ENCODE results near the gene CREB5.

Gene CREB5

DNA sequence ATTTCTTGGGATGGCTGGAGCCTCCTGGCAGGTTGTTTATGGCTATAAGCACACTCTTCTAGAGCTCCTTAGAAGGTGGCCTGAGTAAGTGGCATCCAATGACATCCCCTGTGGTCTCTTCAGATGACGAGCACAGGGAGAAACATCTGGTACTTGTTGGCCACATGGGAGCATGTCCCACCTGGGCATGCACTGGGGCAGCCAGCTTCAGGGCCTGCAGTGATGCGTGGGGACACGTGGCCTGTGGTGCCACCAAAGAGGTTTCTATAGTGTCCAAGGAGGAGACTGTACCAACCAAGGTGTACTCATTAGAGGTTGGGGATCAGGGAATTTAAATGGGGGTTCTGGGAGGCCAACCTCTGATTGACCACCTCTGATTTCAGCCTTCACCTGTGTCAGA, 420.4 kb downstream of the CREB5 start:
- H3K9me3 ChIP-seq (ENCODE audit: low read length) = no peaks in the 10 kb centered on the region
- H3K9ac ChIP-seq (ENCODE audit: low read length) = no peak overlapping the region
- no peak overlapping the region for H3K4me3 ChIP-seq (ENCODE audit: low read depth in 1 of 2, low read length in 2 of 2)
- H3K27ac ChIP-seq (ENCODE audit: low read depth, low read length) = no peak overlapping the region
- no peaks in the 10 kb centered on the region for H3K36me3 ChIP-seq (ENCODE audit: insufficient read depth, low read length)
- H3K27me3 ChIP-seq (ENCODE audit: control insufficient read depth in 1 of 2, insufficient read depth in 2 of 2, low read length in 2 of 2) = no peaks in the 10 kb centered on the region
- no peaks in the 10 kb centered on the region for H3K4me1 ChIP-seq (ENCODE audit: insufficient read depth, low read length)

DNA sequence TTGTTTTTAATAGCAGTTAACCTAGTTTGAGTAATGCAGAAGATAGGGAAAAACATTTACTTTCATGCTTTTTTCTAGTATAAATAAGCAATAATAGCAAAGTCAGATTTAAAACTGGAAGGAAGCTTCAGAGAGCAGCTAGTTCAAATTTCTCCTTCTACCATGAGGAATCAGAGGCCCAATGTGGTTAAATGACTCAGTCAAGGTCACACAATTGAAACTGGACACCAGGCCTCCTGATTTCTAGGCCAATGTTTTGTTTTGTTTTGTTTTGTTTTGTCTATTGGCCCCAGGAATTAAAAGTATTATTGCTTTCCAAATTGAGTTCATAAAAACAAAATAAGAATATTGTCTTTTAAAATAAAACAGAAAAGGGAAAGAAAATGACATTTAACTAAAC, 423.5 kb downstream of the CREB5 start:
- Histone ChIP-seq H3K27me3 (ENCODE audit: control insufficient read depth in 1 of 2, insufficient read depth in 2 of 2, low read length in 2 of 2) (no peaks in the 10 kb centered on the region), H3K9me3 (ENCODE audit: low read length) (no peaks in the 10 kb centered on the region), H3K27ac (ENCODE audit: low read depth, low read length) (no peak overlapping the region), H3K4me3 (ENCODE audit: low read depth in 1 of 2, low read length in 2 of 2) (no peak overlapping the region), H3K9ac (ENCODE audit: low read length) (no peak overlapping the region), H3K4me1 (ENCODE audit: insufficient read depth, low read length) (no peaks in the 10 kb centered on the region), H3K36me3 (ENCODE audit: insufficient read depth, low read length) (no peaks in the 10 kb centered on the region)

DNA sequence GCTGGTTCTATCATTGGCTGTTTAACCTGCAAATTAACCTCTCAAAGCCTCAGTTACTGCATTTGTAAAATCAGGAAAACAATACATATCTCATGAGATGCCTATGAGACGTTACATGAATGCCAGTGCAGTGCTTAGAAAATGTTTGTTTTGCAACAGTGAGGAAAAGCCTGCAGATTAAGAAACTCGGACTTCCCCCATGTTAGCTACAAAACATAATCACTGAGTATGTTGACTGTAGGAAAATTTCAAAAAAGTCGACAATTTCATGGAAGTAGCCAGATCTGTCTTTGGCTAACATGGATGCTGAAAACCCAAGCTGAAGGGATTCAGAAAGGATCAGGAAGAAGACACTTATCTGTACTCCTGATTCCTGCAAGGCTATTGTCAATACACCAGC, 424.4 kb downstream of the CREB5 start:
- Histone ChIP-seq H3K27me3 (ENCODE audit: control insufficient read depth in 1 of 2, insufficient read depth in 2 of 2, low read length in 2 of 2) (no peaks in the 10 kb centered on the region), H3K4me3 (ENCODE audit: low read depth in 1 of 2, low read length in 2 of 2) (no peak overlapping the region), H3K27ac (ENCODE audit: low read depth, low read length) (no peak overlapping the region)

DNA sequence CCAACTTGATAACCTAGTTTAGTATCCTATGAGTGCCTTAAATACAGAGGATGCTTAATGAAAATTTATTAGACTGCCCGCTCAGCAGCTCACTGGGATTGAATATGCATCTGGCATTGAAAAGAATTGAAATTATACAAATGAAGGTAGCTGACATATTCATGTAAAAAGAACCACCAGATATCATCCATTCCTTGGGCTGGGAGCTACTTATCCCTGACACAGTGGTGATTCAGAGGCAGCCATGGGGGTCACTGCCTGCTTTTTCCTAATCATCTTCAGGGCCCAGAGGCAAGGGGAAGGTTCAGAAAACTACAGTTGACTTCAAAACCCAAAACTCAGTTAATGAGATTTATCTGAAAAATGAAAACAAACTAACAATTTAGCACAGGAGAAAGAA, 424.9 kb downstream of the CREB5 start:
- Histone ChIP-seq H3K27ac (ENCODE audit: low read depth, low read length) (no peak overlapping the region), H3K9ac (ENCODE audit: low read length) (no peak overlapping the region), H3K4me1 (ENCODE audit: insufficient read depth, low read length) (no peaks in the 10 kb centered on the region), H3K9me3 (ENCODE audit: low read length) (no peaks in the 10 kb centered on the region), H3K36me3 (ENCODE audit: insufficient read depth, low read length) (no peaks in the 10 kb centered on the region), H3K4me3 (ENCODE audit: low read depth in 1 of 2, low read length in 2 of 2) (no peak overlapping the region), H3K27me3 (ENCODE audit: control insufficient read depth in 1 of 2, insufficient read depth in 2 of 2, low read length in 2 of 2) (no peaks in the 10 kb centered on the region)

More for the DNA sequence above, 424.4 kb downstream of the CREB5 start:
- H3K9me3 ChIP-seq (ENCODE audit: low read length) = no peaks in the 10 kb centered on the region
- H3K36me3 ChIP-seq (ENCODE audit: insufficient read depth, low read length) = no peaks in the 10 kb centered on the region
- H3K4me1 ChIP-seq (ENCODE audit: insufficient read depth, low read length) = no peaks in the 10 kb centered on the region
- H3K9ac ChIP-seq (ENCODE audit: low read length) = no peak overlapping the region

DNA sequence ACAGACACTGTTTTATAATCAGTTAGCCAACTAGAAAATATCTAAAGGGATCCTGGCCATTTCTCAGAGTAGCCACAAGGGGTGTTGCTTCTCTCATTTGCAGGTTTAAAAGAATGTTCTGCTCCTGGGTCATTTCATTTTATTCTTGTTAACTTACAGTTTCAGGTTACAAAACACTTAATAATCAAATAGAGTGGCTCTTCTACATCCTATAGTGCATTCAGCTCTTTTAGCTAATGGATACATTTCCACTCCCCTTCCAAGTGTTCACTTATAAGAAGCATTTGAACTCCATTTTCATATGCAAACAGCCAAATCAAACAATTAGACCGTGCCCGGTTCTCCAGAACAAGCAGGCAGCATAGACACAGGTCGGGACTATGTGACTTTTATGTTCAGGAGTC, 428.3 kb downstream of the CREB5 start:
- H3K9me3 ChIP-seq (ENCODE audit: low read length) = no peaks in the 10 kb centered on the region
- H3K4me3 ChIP-seq (ENCODE audit: low read depth in 1 of 2, low read length in 2 of 2) = no peak overlapping the region
- no peaks in the 10 kb centered on the region for H3K27me3 ChIP-seq (ENCODE audit: control insufficient read depth in 1 of 2, insufficient read depth in 2 of 2, low read length in 2 of 2)
- no peak overlapping the region for H3K27ac ChIP-seq (ENCODE audit: low read depth, low read length)
- no peaks in the 10 kb centered on the region for H3K36me3 ChIP-seq (ENCODE audit: insufficient read depth, low read length)
- no peaks in the 10 kb centered on the region for H3K4me1 ChIP-seq (ENCODE audit: insufficient read depth, low read length)
- H3K9ac ChIP-seq (ENCODE audit: low read length) = no peak overlapping the region

DNA sequence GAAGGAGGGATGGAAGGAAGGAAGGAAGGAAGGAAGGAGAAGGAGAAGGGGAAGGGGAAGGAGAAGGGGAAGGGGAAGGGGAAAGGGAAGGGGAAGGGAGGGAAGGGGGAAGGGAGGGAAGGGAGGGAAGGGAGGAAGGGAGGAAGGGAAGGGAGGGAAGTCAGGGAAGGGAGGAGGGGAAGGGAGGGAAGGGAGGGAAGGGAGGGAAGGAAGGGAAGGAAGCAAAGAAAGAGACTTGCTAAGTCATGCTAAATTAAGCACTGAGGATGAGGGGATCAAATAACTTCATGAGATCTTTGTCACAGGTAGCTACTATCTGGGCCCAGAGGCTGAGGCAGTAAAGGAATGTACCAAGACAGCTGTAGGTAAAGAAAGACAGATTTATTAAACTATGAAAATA, 429.4 kb downstream of the CREB5 start:
- Histone ChIP-seq H3K4me3 (ENCODE audit: low read depth in 1 of 2, low read length in 2 of 2) (no peak overlapping the region), H3K4me1 (ENCODE audit: insufficient read depth, low read length) (no peaks in the 10 kb centered on the region), H3K9me3 (ENCODE audit: low read length) (no peaks in the 10 kb centered on the region), H3K9ac (ENCODE audit: low read length) (no peak overlapping the region), H3K36me3 (ENCODE audit: insufficient read depth, low read length) (no peaks in the 10 kb centered on the region), H3K27me3 (ENCODE audit: control insufficient read depth in 1 of 2, insufficient read depth in 2 of 2, low read length in 2 of 2) (no peaks in the 10 kb centered on the region), H3K27ac (ENCODE audit: low read depth, low read length) (no peak overlapping the region)

DNA sequence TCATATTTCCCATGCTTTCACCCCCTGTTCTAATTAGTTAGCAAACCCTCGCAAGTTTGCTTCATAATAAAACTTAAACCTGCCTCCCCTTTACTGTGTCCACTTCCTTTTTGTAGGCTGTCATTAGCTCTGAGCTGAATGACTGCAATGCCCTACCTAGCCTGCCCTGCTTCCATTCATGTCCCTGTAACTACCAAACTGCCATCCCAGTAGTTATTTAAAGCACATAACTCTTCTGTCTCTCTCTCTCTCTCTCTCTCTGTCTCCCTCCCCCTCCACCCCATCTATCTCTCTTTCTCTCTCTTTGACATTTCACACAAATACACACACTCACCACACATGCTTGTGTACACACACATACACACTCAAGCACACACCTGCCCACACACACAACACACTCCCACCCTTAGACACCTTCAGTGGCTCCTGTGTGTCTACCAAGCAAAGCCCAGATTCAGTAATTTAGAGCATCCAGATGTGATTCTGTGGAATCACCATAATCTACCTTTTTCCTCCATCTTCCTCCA, 430.5 kb downstream of the CREB5 start:
- Histone ChIP-seq H3K9ac (ENCODE audit: low read length) (no peak overlapping the region), H3K9me3 (ENCODE audit: low read length) (no peaks in the 10 kb centered on the region), H3K27ac (ENCODE audit: low read depth, low read length) (no peak overlapping the region), H3K4me3 (ENCODE audit: low read depth in 1 of 2, low read length in 2 of 2) (no peak overlapping the region), H3K27me3 (ENCODE audit: control insufficient read depth in 1 of 2, insufficient read depth in 2 of 2, low read length in 2 of 2) (no peaks in the 10 kb centered on the region), H3K36me3 (ENCODE audit: insufficient read depth, low read length) (no peaks in the 10 kb centered on the region), H3K4me1 (ENCODE audit: insufficient read depth, low read length) (no peaks in the 10 kb centered on the region)

DNA sequence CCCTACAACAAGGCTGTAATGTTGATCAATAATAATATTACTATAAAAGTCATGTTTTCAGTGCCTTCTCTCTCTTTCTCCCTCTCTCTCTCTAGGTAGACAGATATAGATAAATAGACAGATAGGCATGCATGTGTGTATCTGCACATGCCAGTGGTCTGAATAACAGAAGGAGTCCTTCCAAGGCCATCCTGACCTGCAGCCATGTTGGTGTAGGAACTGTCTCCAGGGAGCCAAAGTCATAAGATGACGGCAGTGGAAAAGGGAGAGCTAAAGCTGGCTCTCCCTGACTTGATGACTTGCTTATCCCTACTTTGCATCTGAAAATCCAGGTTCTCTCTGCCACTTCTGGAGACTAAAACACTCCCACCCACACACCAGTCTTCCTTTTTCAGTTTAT, 432.8 kb downstream of the CREB5 start:
- Histone ChIP-seq H3K27ac (ENCODE audit: low read depth, low read length) (no peak overlapping the region), H3K9me3 (ENCODE audit: low read length) (no peaks in the 10 kb centered on the region), H3K9ac (ENCODE audit: low read length) (no peak overlapping the region), H3K36me3 (ENCODE audit: insufficient read depth, low read length) (no peaks in the 10 kb centered on the region), H3K4me3 (ENCODE audit: low read depth in 1 of 2, low read length in 2 of 2) (no peak overlapping the region), H3K27me3 (ENCODE audit: control insufficient read depth in 1 of 2, insufficient read depth in 2 of 2, low read length in 2 of 2) (no peaks in the 10 kb centered on the region), H3K4me1 (ENCODE audit: insufficient read depth, low read length) (no peaks in the 10 kb centered on the region)

DNA sequence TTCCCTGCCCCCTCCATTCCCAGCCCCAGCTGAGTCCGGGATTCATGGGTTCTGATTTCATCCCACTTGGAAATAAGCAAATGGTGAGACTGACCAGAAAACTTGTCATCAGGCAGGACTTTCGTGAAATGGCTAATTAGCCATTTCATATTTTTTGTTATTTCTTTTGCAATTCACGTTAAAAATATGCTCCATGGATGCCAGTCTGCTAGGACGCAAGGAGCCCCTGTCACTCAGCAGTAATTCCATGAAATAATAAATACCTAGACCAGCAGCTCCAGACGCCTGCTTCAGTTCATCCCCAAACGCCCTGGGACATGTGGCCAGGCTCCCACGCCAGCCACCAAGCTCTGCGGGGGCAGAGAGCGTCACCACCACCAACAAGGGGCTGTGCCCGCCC, 434.9 kb downstream of the CREB5 start:
- no peak overlapping the region for H3K27ac ChIP-seq (ENCODE audit: low read depth, low read length)
- no peaks in the 10 kb centered on the region for H3K36me3 ChIP-seq (ENCODE audit: insufficient read depth, low read length)
- no peak overlapping the region for H3K4me3 ChIP-seq (ENCODE audit: low read depth in 1 of 2, low read length in 2 of 2)
- no peaks in the 10 kb centered on the region for H3K27me3 ChIP-seq (ENCODE audit: control insufficient read depth in 1 of 2, insufficient read depth in 2 of 2, low read length in 2 of 2)
- no peak overlapping the region for H3K9ac ChIP-seq (ENCODE audit: low read length)
- no peaks in the 10 kb centered on the region for H3K4me1 ChIP-seq (ENCODE audit: insufficient read depth, low read length)
- no peaks in the 10 kb centered on the region for H3K9me3 ChIP-seq (ENCODE audit: low read length)

DNA sequence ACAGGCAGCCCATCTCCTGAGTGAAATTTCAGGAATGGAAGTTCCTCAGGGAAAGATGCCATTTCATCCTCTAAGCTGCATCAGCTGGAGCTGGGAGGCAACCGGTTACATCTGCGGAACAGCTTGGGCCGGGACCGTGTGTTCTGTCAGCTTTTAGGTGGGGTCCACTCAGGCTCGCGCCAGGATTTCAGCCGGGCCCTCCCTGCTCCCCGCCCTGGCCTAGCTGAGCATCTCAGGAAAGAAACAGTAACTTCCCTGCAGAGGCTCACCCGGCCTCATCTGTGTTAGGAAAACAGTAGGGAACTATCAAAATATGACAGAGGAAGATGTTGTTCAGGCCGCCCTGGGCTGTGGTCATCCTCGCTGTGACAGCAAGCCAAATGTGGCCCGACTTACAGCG, 435.4 kb downstream of the CREB5 start:
- Histone ChIP-seq H3K4me3 (ENCODE audit: low read depth in 1 of 2, low read length in 2 of 2) (no peak overlapping the region), H3K4me1 (ENCODE audit: insufficient read depth, low read length) (no peaks in the 10 kb centered on the region), H3K27ac (ENCODE audit: low read depth, low read length) (no peak overlapping the region), H3K9ac (ENCODE audit: low read length) (no peak overlapping the region), H3K36me3 (ENCODE audit: insufficient read depth, low read length) (no peaks in the 10 kb centered on the region), H3K9me3 (ENCODE audit: low read length) (no peaks in the 10 kb centered on the region), H3K27me3 (ENCODE audit: control insufficient read depth in 1 of 2, insufficient read depth in 2 of 2, low read length in 2 of 2) (no peaks in the 10 kb centered on the region)

DNA sequence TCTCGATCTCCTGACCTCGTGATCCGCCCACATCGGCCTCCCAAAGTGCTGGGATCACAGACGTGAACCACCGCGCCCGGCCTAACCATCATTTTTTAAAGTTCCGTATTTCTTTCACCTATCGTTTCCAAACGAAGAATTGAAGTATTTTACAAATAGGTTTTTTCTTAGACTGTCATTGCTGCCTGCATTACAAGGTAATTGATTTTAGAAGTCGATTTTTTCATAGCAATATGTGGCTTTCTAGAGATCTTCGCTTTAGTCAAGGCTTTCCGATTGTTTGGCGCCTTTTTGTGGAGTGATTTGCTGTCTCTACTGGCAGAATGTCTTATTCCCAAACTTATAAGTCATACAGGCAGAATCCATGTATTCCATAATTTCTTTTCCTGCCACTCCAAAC, 436.6 kb downstream of the CREB5 start:
- Histone ChIP-seq H3K9me3 (ENCODE audit: low read length) (no peaks in the 10 kb centered on the region), H3K4me3 (ENCODE audit: low read depth in 1 of 2, low read length in 2 of 2) (no peak overlapping the region), H3K4me1 (ENCODE audit: insufficient read depth, low read length) (peaks cover 6% of the 10 kb centered on the region), H3K27ac (ENCODE audit: low read depth, low read length) (no peak overlapping the region), H3K9ac (ENCODE audit: low read length) (no peak overlapping the region), H3K36me3 (ENCODE audit: insufficient read depth, low read length) (no peaks in the 10 kb centered on the region), H3K27me3 (ENCODE audit: control insufficient read depth in 1 of 2, insufficient read depth in 2 of 2, low read length in 2 of 2) (peaks cover 0 to 12% of the 10 kb centered on the region in 2 donors)

DNA sequence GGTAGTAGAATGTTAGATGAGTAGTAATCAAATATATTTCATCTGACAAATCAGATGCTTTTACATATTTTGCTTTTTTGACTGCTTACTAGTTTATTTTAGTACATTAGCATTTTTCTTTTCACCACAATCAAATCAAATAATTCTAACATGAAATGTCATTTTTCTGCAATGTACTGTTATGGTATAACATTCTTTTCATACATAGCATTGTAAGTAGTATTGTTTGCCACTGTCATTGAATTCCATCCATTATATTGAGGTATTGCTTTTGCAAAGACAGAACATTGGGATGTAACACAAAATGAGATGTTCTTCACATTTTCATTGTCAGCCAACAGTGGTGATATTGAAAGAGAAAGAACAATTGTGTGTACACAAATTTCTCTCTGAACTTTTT, 438.4 kb downstream of the CREB5 start:
- Histone ChIP-seq H3K27ac (ENCODE audit: low read depth, low read length) (no peak overlapping the region), H3K27me3 (ENCODE audit: control insufficient read depth in 1 of 2, insufficient read depth in 2 of 2, low read length in 2 of 2) (peaks cover 0 to 14% of the 10 kb centered on the region in 2 donors), H3K4me3 (ENCODE audit: low read depth in 1 of 2, low read length in 2 of 2) (no peak overlapping the region), H3K4me1 (ENCODE audit: insufficient read depth, low read length) (peaks cover 11% of the 10 kb centered on the region), H3K9me3 (ENCODE audit: low read length) (no peaks in the 10 kb centered on the region), H3K9ac (ENCODE audit: low read length) (no peak overlapping the region), H3K36me3 (ENCODE audit: insufficient read depth, low read length) (no peaks in the 10 kb centered on the region)

Data from muscle layer of colon (tissue), 2 donors.